WTC11 (cell line): ENCODE results near the gene UBR4.

Experiments
- CBFB ChIP-seq: sonication (generic); formaldehyde crosslinking; IDR thresholded peaks from 2 replicates; pipeline ENCODE4 v1.8.1; 2022; ENCODE audit warnings: mild to moderate bottlenecking, low read depth, missing genetic modification reagents
- JAZF1 ChIP-seq: fragments of 250-450 bp; sonication (Bioruptor Pico); IDR thresholded peaks from 2 replicates; pipeline ENCODE4 v1.9.0; 2021; ENCODE audit warnings: moderate library complexity, mild to moderate bottlenecking, inconsistent platforms
- JUN ChIP-seq: sonication (generic); formaldehyde crosslinking; IDR thresholded peaks from 2 replicates; pipeline ENCODE4 v1.8.0; 2023; ENCODE audit warnings: mild to moderate bottlenecking, missing genetic modification reagents
- NFE2L1 ChIP-seq: sonication (generic); formaldehyde crosslinking; IDR thresholded peaks from 2 replicates; pipeline ENCODE4 v1.8.1; 2023; ENCODE audit warnings: missing genetic modification reagents
- NFYB ChIP-seq: sonication (generic); formaldehyde crosslinking; conservative IDR thresholded peaks from 2 replicates; pipeline ENCODE4 v1.8.0; 2022; ENCODE audit warnings: low read depth, missing genetic modification reagents
- RELA ChIP-seq: sonication (generic); formaldehyde crosslinking; IDR thresholded peaks from 2 replicates; pipeline ENCODE4 v1.8.1; 2022; ENCODE audit warnings: missing genetic modification reagents, mild to moderate bottlenecking, borderline replicate concordance
- ZNF263 ChIP-seq: sonication (generic); formaldehyde crosslinking; IDR thresholded peaks from 2 replicates; pipeline ENCODE4 v1.8.1; 2022; ENCODE audit warnings: low read depth, mild to moderate bottlenecking, moderate library complexity, missing genetic modification reagents
- TF ChIP-seq, protein P1 (sequence below): fragments of 200-600 bp; IDR thresholded peaks from 2 replicates; pipeline ENCODE4 v1.8.0; 2022; ENCODE audit warnings: antibody characterized with exemption
- TF ChIP-seq, protein P2 (sequence below): sonication (generic); formaldehyde crosslinking; IDR thresholded peaks from 2 replicates; pipeline ENCODE4 v1.8.0; 2023; ENCODE audit warnings: missing genetic modification reagents
- TF ChIP-seq, protein P3 (sequence below): sonication (generic); formaldehyde crosslinking; IDR thresholded peaks from 2 replicates; pipeline ENCODE4 v1.8.1; 2023; ENCODE audit warnings: mild to moderate bottlenecking, moderate library complexity, missing genetic modification reagents
- TF ChIP-seq, protein P4 (sequence below): sonication (generic); formaldehyde crosslinking; IDR thresholded peaks from 2 replicates; pipeline ENCODE4 v1.8.1; 2023; ENCODE audit warnings: mild to moderate bottlenecking, missing genetic modification reagents
- TF ChIP-seq, protein P5 (sequence below): sonication (generic); formaldehyde crosslinking; IDR thresholded peaks from 2 replicates; pipeline ENCODE4 v1.8.1; 2023; ENCODE audit warnings: mild to moderate bottlenecking, missing genetic modification reagents, moderate library complexity
- TF ChIP-seq, protein P6 (sequence below): sonication (generic); formaldehyde crosslinking; IDR thresholded peaks from 2 replicates; pipeline ENCODE4 v1.8.0; 2022; ENCODE audit warnings: mild to moderate bottlenecking, missing genetic modification reagents
- TF ChIP-seq, protein P7 (sequence below): fragments of 250-450 bp; sonication (Bioruptor Pico); IDR thresholded peaks from 2 replicates; pipeline ENCODE4 v1.9.0; 2021; ENCODE audit warnings: moderate library complexity, mild to moderate bottlenecking, inconsistent platforms, borderline replicate concordance

DNA sequence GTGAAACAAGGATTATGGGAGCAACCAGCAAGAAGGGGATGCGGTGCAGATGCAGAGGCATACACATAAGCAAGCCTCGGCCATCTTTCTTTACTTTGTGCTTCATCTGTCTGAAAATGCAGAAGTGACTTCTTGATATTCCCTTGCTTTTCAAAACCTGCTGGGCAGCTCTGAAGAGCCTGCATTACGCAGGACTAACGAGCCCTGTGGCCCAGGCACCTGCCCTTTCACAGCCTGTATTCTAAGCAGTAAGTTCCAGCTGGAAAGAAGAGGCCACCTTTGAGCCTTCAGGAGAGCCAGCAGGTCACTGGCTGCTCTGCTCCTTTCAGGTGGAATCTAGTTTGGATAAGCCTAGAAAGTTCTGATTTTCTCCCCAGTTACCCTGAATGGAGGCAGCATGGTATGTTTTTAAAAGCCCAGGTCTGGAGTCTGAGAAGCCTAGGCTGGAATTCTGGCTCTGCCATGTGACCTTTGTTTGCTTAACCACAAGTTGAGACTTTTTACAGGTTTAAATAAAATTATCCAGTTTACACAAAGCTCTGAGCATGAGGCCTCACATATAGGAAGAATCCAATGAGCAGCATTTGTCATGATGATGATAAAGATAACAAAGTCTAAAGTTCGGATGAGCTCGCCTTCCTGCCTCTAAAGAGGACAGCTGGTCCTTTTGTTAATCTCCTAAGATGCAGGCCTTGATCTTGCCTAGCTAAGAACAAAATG lies 122.9 kb downstream of the UBR4 start:
- TF ChIP-seq RELA (CRISPR knock-in tag): no peak
- TF ChIP-seq, protein P1, sequence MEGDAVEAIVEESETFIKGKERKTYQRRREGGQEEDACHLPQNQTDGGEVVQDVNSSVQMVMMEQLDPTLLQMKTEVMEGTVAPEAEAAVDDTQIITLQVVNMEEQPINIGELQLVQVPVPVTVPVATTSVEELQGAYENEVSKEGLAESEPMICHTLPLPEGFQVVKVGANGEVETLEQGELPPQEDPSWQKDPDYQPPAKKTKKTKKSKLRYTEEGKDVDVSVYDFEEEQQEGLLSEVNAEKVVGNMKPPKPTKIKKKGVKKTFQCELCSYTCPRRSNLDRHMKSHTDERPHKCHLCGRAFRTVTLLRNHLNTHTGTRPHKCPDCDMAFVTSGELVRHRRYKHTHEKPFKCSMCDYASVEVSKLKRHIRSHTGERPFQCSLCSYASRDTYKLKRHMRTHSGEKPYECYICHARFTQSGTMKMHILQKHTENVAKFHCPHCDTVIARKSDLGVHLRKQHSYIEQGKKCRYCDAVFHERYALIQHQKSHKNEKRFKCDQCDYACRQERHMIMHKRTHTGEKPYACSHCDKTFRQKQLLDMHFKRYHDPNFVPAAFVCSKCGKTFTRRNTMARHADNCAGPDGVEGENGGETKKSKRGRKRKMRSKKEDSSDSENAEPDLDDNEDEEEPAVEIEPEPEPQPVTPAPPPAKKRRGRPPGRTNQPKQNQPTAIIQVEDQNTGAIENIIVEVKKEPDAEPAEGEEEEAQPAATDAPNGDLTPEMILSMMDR: no peak
- TF ChIP-seq JAZF1: no peak
- no peak for TF ChIP-seq NFE2L1 (CRISPR knock-in tag)
- TF ChIP-seq, protein P2, sequence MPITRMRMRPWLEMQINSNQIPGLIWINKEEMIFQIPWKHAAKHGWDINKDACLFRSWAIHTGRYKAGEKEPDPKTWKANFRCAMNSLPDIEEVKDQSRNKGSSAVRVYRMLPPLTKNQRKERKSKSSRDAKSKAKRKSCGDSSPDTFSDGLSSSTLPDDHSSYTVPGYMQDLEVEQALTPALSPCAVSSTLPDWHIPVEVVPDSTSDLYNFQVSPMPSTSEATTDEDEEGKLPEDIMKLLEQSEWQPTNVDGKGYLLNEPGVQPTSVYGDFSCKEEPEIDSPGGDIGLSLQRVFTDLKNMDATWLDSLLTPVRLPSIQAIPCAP (CRISPR knock-in tag): no peak
- no peak for TF ChIP-seq JUN
- no peak for TF ChIP-seq ZNF263 (CRISPR knock-in tag)
- no peak for TF ChIP-seq NFYB (CRISPR knock-in tag)
- TF ChIP-seq, protein P3, sequence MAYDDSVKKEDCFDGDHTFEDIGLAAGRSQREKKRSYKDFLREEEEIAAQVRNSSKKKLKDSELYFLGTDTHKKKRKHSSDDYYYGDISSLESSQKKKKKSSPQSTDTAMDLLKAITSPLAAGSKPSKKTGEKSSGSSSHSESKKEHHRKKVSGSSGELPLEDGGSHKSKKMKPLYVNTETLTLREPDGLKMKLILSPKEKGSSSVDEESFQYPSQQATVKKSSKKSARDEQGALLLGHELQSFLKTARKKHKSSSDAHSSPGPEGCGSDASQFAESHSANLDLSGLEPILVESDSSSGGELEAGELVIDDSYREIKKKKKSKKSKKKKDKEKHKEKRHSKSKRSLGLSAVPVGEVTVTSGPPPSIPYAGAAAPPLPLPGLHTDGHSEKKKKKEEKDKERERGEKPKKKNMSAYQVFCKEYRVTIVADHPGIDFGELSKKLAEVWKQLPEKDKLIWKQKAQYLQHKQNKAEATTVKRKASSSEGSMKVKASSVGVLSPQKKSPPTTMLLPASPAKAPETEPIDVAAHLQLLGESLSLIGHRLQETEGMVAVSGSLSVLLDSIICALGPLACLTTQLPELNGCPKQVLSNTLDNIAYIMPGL (CRISPR knock-in tag): no peak
- TF ChIP-seq, protein P4, sequence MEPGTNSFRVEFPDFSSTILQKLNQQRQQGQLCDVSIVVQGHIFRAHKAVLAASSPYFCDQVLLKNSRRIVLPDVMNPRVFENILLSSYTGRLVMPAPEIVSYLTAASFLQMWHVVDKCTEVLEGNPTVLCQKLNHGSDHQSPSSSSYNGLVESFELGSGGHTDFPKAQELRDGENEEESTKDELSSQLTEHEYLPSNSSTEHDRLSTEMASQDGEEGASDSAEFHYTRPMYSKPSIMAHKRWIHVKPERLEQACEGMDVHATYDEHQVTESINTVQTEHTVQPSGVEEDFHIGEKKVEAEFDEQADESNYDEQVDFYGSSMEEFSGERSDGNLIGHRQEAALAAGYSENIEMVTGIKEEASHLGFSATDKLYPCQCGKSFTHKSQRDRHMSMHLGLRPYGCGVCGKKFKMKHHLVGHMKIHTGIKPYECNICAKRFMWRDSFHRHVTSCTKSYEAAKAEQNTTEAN (CRISPR knock-in tag): no peak
- TF ChIP-seq, protein P5, sequence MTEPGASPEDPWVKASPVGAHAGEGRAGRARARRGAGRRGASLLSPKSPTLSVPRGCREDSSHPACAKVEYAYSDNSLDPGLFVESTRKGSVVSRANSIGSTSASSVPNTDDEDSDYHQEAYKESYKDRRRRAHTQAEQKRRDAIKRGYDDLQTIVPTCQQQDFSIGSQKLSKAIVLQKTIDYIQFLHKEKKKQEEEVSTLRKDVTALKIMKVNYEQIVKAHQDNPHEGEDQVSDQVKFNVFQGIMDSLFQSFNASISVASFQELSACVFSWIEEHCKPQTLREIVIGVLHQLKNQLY (CRISPR knock-in tag): no peak
- TF ChIP-seq, protein P6, sequence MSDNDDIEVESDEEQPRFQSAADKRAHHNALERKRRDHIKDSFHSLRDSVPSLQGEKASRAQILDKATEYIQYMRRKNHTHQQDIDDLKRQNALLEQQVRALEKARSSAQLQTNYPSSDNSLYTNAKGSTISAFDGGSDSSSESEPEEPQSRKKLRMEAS: no peak
- TF ChIP-seq CBFB: no peak
- TF ChIP-seq, protein P7, sequence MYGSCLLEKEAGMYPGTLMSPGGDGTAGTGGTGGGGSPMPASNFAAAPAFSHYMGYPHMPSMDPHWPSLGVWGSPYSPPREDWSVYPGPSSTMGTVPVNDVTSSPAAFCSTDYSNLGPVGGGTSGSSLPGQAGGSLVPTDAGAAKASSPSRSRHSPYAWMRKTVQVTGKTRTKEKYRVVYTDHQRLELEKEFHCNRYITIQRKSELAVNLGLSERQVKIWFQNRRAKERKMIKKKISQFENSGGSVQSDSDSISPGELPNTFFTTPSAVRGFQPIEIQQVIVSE (CRISPR knock-in tag): no peak
